ENCODE measurements around the gene ALDH1B1. TPM values are rescaled to one million over a fixed set of nuclear protein-coding genes. Genes with fewer than 3 reads are reported as not detected.
A peak's percentile ranks its signal among the peaks of the same experiment; 100 is the strongest.

Gene ALDH1B1
- total and polyA plus RNA-seq, 12 donors = 4.0 to 30.2 (median 17.2) TPM

GRCh38 chr9:38388283-38389223 is 3.9 kb upstream of the ALDH1B1 start:
- no peaks in the 10 kb centered on the region for H3K36me3 ChIP-seq
- H3K9me3 ChIP-seq = peaks cover 0 to 16% (median 5%) of the 10 kb centered on the region in 11 donors
- TF ChIP-seq, protein P1, sequence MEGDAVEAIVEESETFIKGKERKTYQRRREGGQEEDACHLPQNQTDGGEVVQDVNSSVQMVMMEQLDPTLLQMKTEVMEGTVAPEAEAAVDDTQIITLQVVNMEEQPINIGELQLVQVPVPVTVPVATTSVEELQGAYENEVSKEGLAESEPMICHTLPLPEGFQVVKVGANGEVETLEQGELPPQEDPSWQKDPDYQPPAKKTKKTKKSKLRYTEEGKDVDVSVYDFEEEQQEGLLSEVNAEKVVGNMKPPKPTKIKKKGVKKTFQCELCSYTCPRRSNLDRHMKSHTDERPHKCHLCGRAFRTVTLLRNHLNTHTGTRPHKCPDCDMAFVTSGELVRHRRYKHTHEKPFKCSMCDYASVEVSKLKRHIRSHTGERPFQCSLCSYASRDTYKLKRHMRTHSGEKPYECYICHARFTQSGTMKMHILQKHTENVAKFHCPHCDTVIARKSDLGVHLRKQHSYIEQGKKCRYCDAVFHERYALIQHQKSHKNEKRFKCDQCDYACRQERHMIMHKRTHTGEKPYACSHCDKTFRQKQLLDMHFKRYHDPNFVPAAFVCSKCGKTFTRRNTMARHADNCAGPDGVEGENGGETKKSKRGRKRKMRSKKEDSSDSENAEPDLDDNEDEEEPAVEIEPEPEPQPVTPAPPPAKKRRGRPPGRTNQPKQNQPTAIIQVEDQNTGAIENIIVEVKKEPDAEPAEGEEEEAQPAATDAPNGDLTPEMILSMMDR (IDR thresholded peaks at IDR 0.05) = no peak
- DNase-seq = no peak
- peak in 3 of 8 donors; percentile 6 to 25 (median 18) for ATAC-seq
- peaks cover 0 to 24% (median 15%) of the 10 kb centered on the region in 9 donors for H3K4me1 ChIP-seq
- H3K27me3 ChIP-seq = peaks cover 0 to 3% (median 0%) of the 10 kb centered on the region in 7 donors
- peak overlapping the region in 4 of 10 donors; percentile 1 to 47 (median 26) for H3K27ac ChIP-seq
- intact Hi-C loops (cut with DNase I) = no loop called here
- no peak overlapping the region for H3K4me3 ChIP-seq
- 69 to 70% methylated on average over 7 of the region's 7 CpGs for WGBS, 2 donors

- Histone ChIP-seq H3K27me3 (peaks cover 0 to 3% (median 0%) of the 10 kb centered on the region in 7 donors), H3K9me3 (peaks cover 0 to 14% (median 5%) of the 10 kb centered on the region in 11 donors), H3K27ac (peak overlapping the region in 4 of 10 donors; percentile 1 to 47 (median 26)), H3K4me3 (no peak overlapping the region), H3K36me3 (no peaks in the 10 kb centered on the region), H3K4me1 (peaks cover 0 to 28% (median 15%) of the 10 kb centered on the region in 9 donors)
- intact Hi-C loops (cut with DNase I) = no loop called here
- TF ChIP-seq, protein P1 (IDR thresholded peaks at IDR 0.05) = no peak
- ATAC-seq (no peak), DNase-seq (no peak)
- WGBS, 2 donors = 48 to 57% methylated on average over 4 of the region's 4 CpGs
These were observed 3.2 kb upstream of the ALDH1B1 start for GRCh38 chr9:38389313-38389712.

GRCh38 chr9:38390442-38390841 is 2.1 kb upstream of the ALDH1B1 start:
- peaks cover 0 to 3% (median 0%) of the 10 kb centered on the region in 11 donors for H3K9me3 ChIP-seq
- H3K4me3 ChIP-seq = no peak overlapping the region
- peaks cover 0 to 3% (median 0%) of the 10 kb centered on the region in 7 donors for H3K27me3 ChIP-seq
- TF ChIP-seq, protein P1 (IDR thresholded peaks at IDR 0.05) = no peak
- H3K27ac ChIP-seq = peak overlapping the region in 2 of 10 donors; percentile 22 to 31
- DNase-seq (no peak), ATAC-seq (no peak)
- intact Hi-C loops (cut with DNase I) = loop anchor here in 3 of 10 donors (5.0 to 10.0 kb wide), 5 partner anchors 303 to 646 kb away; partner anchors contain the start of genes SLC25A51 (in 2 of the 3) and TRMT10B (in 1 of the 3)
- H3K36me3 ChIP-seq = peaks cover 0 to 2% (median 0%) of the 10 kb centered on the region in 9 donors
- peaks cover 0 to 28% (median 15%) of the 10 kb centered on the region in 9 donors for H3K4me1 ChIP-seq
- 60 to 65% methylated on average over 1 of the region's 1 CpG for WGBS, 2 donors

DNA sequence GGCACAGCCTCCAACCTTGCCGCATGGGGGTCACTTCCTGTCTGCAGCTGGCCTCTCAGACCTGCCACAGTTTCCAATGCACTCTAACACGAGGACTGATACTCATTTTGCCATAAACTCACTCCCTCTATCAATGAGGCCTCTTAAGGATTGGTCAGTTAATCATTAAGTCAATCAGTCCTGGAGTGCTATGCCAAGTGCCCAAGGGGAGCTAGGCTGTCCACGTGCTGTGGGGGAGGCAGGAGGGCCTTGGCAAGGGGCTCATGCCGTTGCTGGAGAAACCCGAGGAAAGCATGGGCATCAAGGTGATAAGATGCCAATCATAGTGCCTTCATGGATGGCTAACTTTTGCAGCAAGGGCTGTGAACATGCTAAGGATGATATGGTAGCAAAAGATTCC is 1.7 kb upstream of the ALDH1B1 start:
- Histone ChIP-seq H3K36me3 (peaks cover 0 to 6% (median 0%) of the 10 kb centered on the region in 9 donors), H3K27ac (no peak overlapping the region), H3K4me1 (peaks cover 0 to 28% (median 15%) of the 10 kb centered on the region in 9 donors), H3K27me3 (peaks cover 0 to 3% (median 0%) of the 10 kb centered on the region in 7 donors), H3K4me3 (no peak overlapping the region), H3K9me3 (no peaks in the 10 kb centered on the region)
- ATAC-seq (no peak), DNase-seq (no peak)
- intact Hi-C loops (cut with DNase I) = loop anchor here in 3 of 10 donors (5.0 to 10.0 kb wide), 5 partner anchors 304 to 646 kb away; partner anchors contain the start of genes SLC25A51 (in 2 of the 3) and TRMT10B (in 1 of the 3)
- TF ChIP-seq, protein P1 (IDR thresholded peaks at IDR 0.05) = no peak
- 64 to 66% methylated on average over 5 of the region's 5 CpGs for WGBS, 2 donors

Data from heart right ventricle (tissue), 16 donors.